HUES64 (cell line): ENCODE results near the gene C19orf18.
"Not testable (repeated sequence)": the region's sequence is repeated elsewhere in the genome, so short reads cannot be mapped to it uniquely, and the experiment has no call there.

Source experiments
- H3K27ac ChIP-seq: 2 replicates; pipeline ENCODE4 v1.7.0; 2013; ENCODE audit warnings: low read depth, low read length, inconsistent platforms
- H3K27me3 ChIP-seq: 2 replicates; pipeline ENCODE4 v1.6.1; 2013; ENCODE audit warnings: mild to moderate bottlenecking, low read length; ENCODE audit not compliant: insufficient read depth
- H3K36me3 ChIP-seq: 2 replicates; pipeline ENCODE4 v1.6.1; 2013; ENCODE audit warnings: mild to moderate bottlenecking, low read length; ENCODE audit not compliant: insufficient read depth
- H3K4me1 ChIP-seq: 2 replicates; pipeline ENCODE4 v1.6.1; 2013; ENCODE audit warnings: mild to moderate bottlenecking, low read length, moderate library complexity; ENCODE audit not compliant: insufficient read depth
- H3K4me3 ChIP-seq: 2 replicates; pipeline ENCODE4 v1.5.1; 2013; ENCODE audit warnings: mild to moderate bottlenecking, low read length, moderate library complexity
- H3K9ac ChIP-seq: 2 replicates; pipeline ENCODE4 v1.6.1; 2013; ENCODE audit warnings: mild to moderate bottlenecking, low read depth, low read length
- H3K9me3 ChIP-seq: 2 replicates; pipeline ENCODE4 v1.6.1; 2013; ENCODE audit warnings: low read depth, low read length; ENCODE audit not compliant: insufficient read depth
- WGBS: fragments of 150-250, 120-280 bp; methylation state at CpG from one replicate; pipeline ENCODE4 v1.1.7; 2013; ENCODE audit warnings: missing lambda C conversion rate; 5-methylcytosine and 5-hydroxymethylcytosine counted together

Gene C19orf18

GRCh38 chr19:57947419-57948134 lies 26.8 kb downstream of the C19orf18 start, which contains the start of gene ZNF256:
Gene ZNF256 (minus strand): TSS chr19:57947706. CDS start chr19:57947474, 232 bp downstream.
- H3K9me3 ChIP-seq = peaks cover 26% of the 10 kb centered on the region; the same call in 1 of the 2 replicates
- 9% methylated on average over 54 of the region's 54 CpGs for WGBS
- H3K27ac ChIP-seq = peak within 1 kb of the TSS; percentile 73

GRCh38 chr19:57947088-57947418 lies 27.3 kb downstream of the C19orf18 start:
- WGBS = 2% methylated on average over 18 of the region's 18 CpGs
- Histone ChIP-seq H3K4me1 (peaks cover 5% of the 10 kb centered on the region; the same call in 1 of the 2 replicates), H3K27ac (peak overlapping the region; percentile 73), H3K9me3 (peaks cover 31% of the 10 kb centered on the region; the same call in 1 of the 2 replicates), H3K27me3 (no peaks in the 10 kb centered on the region), H3K9ac (peak overlapping the region; percentile 89), H3K36me3 (peaks cover 22% of the 10 kb centered on the region), H3K4me3 (peak overlapping the region; percentile 93)

More at GRCh38 chr19:57947419-57948134, 26.8 kb downstream of the C19orf18 start, which contains the start of gene ZNF256:
- Histone ChIP-seq H3K36me3 (peaks cover 17% of the 10 kb centered on the region), H3K27me3 (no peaks in the 10 kb centered on the region), H3K9ac (peak within 1 kb of the TSS; percentile 89), H3K4me1 (peaks cover 5% of the 10 kb centered on the region; the same call in 1 of the 2 replicates), H3K4me3 (peak within 1 kb of the TSS; percentile 93)

GRCh38 chr19:57946316-57946715 lies 28.0 kb downstream of the C19orf18 start:
- H3K9me3 ChIP-seq = peaks cover 30% of the 10 kb centered on the region; the same call in 1 of the 2 replicates
- peak overlapping the region; percentile 93 for H3K4me3 ChIP-seq
- H3K9ac ChIP-seq = peak overlapping the region; percentile 89
- peaks cover 30% of the 10 kb centered on the region for H3K36me3 ChIP-seq
- H3K27me3 ChIP-seq = no peaks in the 10 kb centered on the region
- no peak overlapping the region for H3K27ac ChIP-seq
- peaks cover 5% of the 10 kb centered on the region; the same call in 1 of the 2 replicates for H3K4me1 ChIP-seq
- 93% methylated on average over 2 of the region's 2 CpGs for WGBS

GRCh38 chr19:57941593-57941992 lies 32.7 kb downstream of the C19orf18 start:
- Histone ChIP-seq H3K4me3 (no peak overlapping the region), H3K27me3 (no peaks in the 10 kb centered on the region), H3K9me3 (peaks cover 17% of the 10 kb centered on the region; the same call in 1 of the 2 replicates), H3K9ac (no peak overlapping the region), H3K4me1 (peaks cover 5% of the 10 kb centered on the region; the same call in 1 of the 2 replicates), H3K36me3 (peaks cover 44% of the 10 kb centered on the region), H3K27ac (no peak overlapping the region)
- WGBS = 100% methylated on average over 2 of the region's 3 CpGs

GRCh38 chr19:57935731-57936130 lies 38.6 kb downstream of the C19orf18 start:
- H3K9me3 ChIP-seq = peaks cover 22% of the 10 kb centered on the region
- peaks cover 38% of the 10 kb centered on the region for H3K36me3 ChIP-seq
- H3K27me3 ChIP-seq = no peaks in the 10 kb centered on the region
- H3K4me1 ChIP-seq = no peaks in the 10 kb centered on the region
- WGBS = 92% methylated on average over 12 of the region's 12 CpGs
- no peak overlapping the region for H3K27ac ChIP-seq
- H3K9ac ChIP-seq = no peak overlapping the region
- peak overlapping the region; percentile 10; the same call in 1 of the 2 replicates for H3K4me3 ChIP-seq

- Histone ChIP-seq H3K36me3 (peaks cover 39% of the 10 kb centered on the region), H3K9me3 (peaks cover 26% of the 10 kb centered on the region), H3K4me3 (peak within 1 kb of the TSS; percentile 81), H3K4me1 (no peaks in the 10 kb centered on the region), H3K27me3 (no peaks in the 10 kb centered on the region), H3K9ac (peak within 1 kb of the TSS; percentile 94), H3K27ac (peak within 1 kb of the TSS; percentile 92)
- WGBS = 1% methylated on average over 54 of the region's 54 CpGs
Observed at GRCh38 chr19:57934820-57935665, 39.3 kb downstream of the C19orf18 start, which contains the start of gene ZNF418. Gene ZNF418 (minus strand): TSS chr19:57935402. CDS start chr19:57933822, 1,580 bp downstream.

- Histone ChIP-seq H3K9me3 (peaks cover 61% of the 10 kb centered on the region), H3K36me3 (peaks cover 89% of the 10 kb centered on the region), H3K9ac (no peak overlapping the region), H3K4me1 (no peaks in the 10 kb centered on the region), H3K4me3 (no peak overlapping the region), H3K27me3 (no peaks in the 10 kb centered on the region), H3K27ac (no peak overlapping the region)
- WGBS = 97% methylated on average over 4 of the region's 4 CpGs
Observed at GRCh38 chr19:57927587-57927986, 46.7 kb downstream of the C19orf18 start.

GRCh38 chr19:57916168-57916995 lies 58.0 kb downstream of the C19orf18 start, which contains the start of gene ZNF417:
Gene ZNF417 (minus strand): TSS chr19:57916592. CDS start chr19:57916411, 181 bp downstream.
- 1% methylated on average over 51 of the region's 51 CpGs for WGBS
- H3K27ac ChIP-seq = peak within 1 kb of the TSS; percentile 71

GRCh38 chr19:57914531-57914930 lies 59.8 kb downstream of the C19orf18 start:
- no peaks in the 10 kb centered on the region for H3K27me3 ChIP-seq
- H3K9ac ChIP-seq = no peak overlapping the region
- H3K4me3 ChIP-seq = no peak overlapping the region
- peaks cover 43% of the 10 kb centered on the region for H3K36me3 ChIP-seq
- peaks cover 5% of the 10 kb centered on the region; the same call in 1 of the 2 replicates for H3K4me1 ChIP-seq
- no peaks in the 10 kb centered on the region for H3K9me3 ChIP-seq
- H3K27ac ChIP-seq = no peak overlapping the region
- WGBS = 89% methylated on average over 3 of the region's 3 CpGs

More at GRCh38 chr19:57916168-57916995, 58.0 kb downstream of the C19orf18 start, which contains the start of gene ZNF417:
- Histone ChIP-seq H3K4me3 (peak within 1 kb of the TSS; percentile 82), H3K9ac (peak within 1 kb of the TSS; percentile 85), H3K36me3 (peaks cover 47% of the 10 kb centered on the region)
- not testable (repeated sequence) for H3K27me3 ChIP-seq, H3K9me3 ChIP-seq, H3K4me1 ChIP-seq
